ENCODE results near the gene RNF8.

RNF8 gene

GRCh38 chr6:37362101-37362828, 8.5 kb downstream of the RNF8 start:
- DNase-seq = no peak

GRCh38 chr6:37365791-37366190, 12.0 kb downstream of the RNF8 start:
- peak; percentile 7 for DNase-seq

- no peak for DNase-seq
These were observed 13.1 kb downstream of the RNF8 start for GRCh38 chr6:37366910-37367309.

- DNase-seq = no peak
These were observed 15.2 kb downstream of the RNF8 start for GRCh38 chr6:37368961-37369320.

- DNase-seq = no peak
These were observed 15.8 kb downstream of the RNF8 start for GRCh38 chr6:37369321-37370201.

GRCh38 chr6:37371154-37372083, 17.6 kb downstream of the RNF8 start:
- DNase-seq = peak; percentile 41

GRCh38 chr6:37372116-37372515, 18.3 kb downstream of the RNF8 start:
- DNase-seq = no peak

GRCh38 chr6:37373822-37374471, 20.2 kb downstream of the RNF8 start:
- no peak for DNase-seq

GRCh38 chr6:37375376-37375775, 21.6 kb downstream of the RNF8 start:
- no peak for DNase-seq

- no peak for DNase-seq
These were observed 22.4 kb downstream of the RNF8 start for GRCh38 chr6:37376078-37376743.

GRCh38 chr6:37381579-37381978, 27.8 kb downstream of the RNF8 start:
- peak; percentile 91 for DNase-seq

- DNase-seq = no peak
These were observed 29.4 kb downstream of the RNF8 start for GRCh38 chr6:37382994-37383765.

GRCh38 chr6:37388578-37388977, 34.8 kb downstream of the RNF8 start:
- no peak for DNase-seq

- DNase-seq = no peak
These were observed 36.1 kb downstream of the RNF8 start for GRCh38 chr6:37389857-37390256.

GRCh38 chr6:37391120-37391519, 37.3 kb downstream of the RNF8 start:
- DNase-seq = no peak

GRCh38 chr6:37392821-37393220, 39.0 kb downstream of the RNF8 start:
- DNase-seq = no peak

- no peak for DNase-seq
These were observed 39.7 kb downstream of the RNF8 start for GRCh38 chr6:37393381-37393929.

- DNase-seq = no peak
These were observed 42.9 kb downstream of the RNF8 start for GRCh38 chr6:37396571-37397180.

- DNase-seq = no peak
These were observed 45.3 kb downstream of the RNF8 start for GRCh38 chr6:37399131-37399530.

- no peak for DNase-seq
These were observed 46.2 kb downstream of the RNF8 start for GRCh38 chr6:37399795-37400490.

Data from COR-L47 (cell line).